Thyroid gland (tissue), 4 donors: ENCODE data around the gene PHF8. TPM values are rescaled to one million over a fixed set of nuclear protein-coding genes. Genes with fewer than 3 reads are reported as not detected.

Experiments
- DNase-seq, 2 donors: peaks; one replicate each; pipeline ENCODE4 v3.0.0-alpha.2; 2019
- H3K27ac ChIP-seq, 3 donors: fragments of 200-600 bp; sonication (generic); 1 replicate in 2 of 3; 2 replicates in 1 of 3; pipeline ENCODE4 v1.5.1; 2016 to 2019; ENCODE audit warnings: mild to moderate bottlenecking in 1 of 3, moderate library complexity in 1 of 3
- H3K27me3 ChIP-seq: fragments of 200-600 bp; sonication (generic); one replicate; pipeline ENCODE4 v1.5.1; 2019
- H3K36me3 ChIP-seq, 2 donors: fragments of 200-600 bp; sonication (generic); one replicate each; pipeline ENCODE4 v1.5.1; 2016 to 2019
- H3K4me1 ChIP-seq, 2 donors: fragments of 200-600 bp; sonication (generic); one replicate each; pipeline ENCODE4 v1.5.1; 2017 to 2019
- H3K4me3 ChIP-seq, 3 donors: fragments of 200-600 bp; sonication (generic); replicated peaks in 1 of 3; 1 replicate in 2 of 3; 2 replicates in 1 of 3; pipeline ENCODE4 v1.5.1; 2016; ENCODE audit warnings: mild to moderate bottlenecking in 1 of 3
- H3K9me3 ChIP-seq: fragments of 200-600 bp; sonication (generic); one replicate; pipeline ENCODE4 v1.5.1; 2017
- CTCF ChIP-seq, 6 experiments: fragments of 200-600 bp in 3 of 6; fragments of 450-650 bp in 3 of 6; sonication (generic) in 3 of 6; IDR thresholded peaks; one replicate each; pipeline ENCODE4 v1.5.1; 2016 to 2019; ENCODE audit warnings: antibody characterized with exemption in 6 of 6, mild to moderate bottlenecking in 2 of 6, inconsistent platforms in 1 of 6, moderate library complexity in 1 of 6
- POLR2A ChIP-seq, 2 donors: fragments of 450-650 bp; IDR thresholded peaks; one replicate each; pipeline ENCODE4 v1.6.1; 2017; ENCODE audit warnings: antibody characterized with exemption in 2 of 2, mild to moderate bottlenecking in 2 of 2, moderate library complexity in 1 of 2
- WGBS, 2 donors: methylation state at CpG; one replicate each; pipeline ENCODE4 v1.1.5; 2017; 5-methylcytosine and 5-hydroxymethylcytosine counted together
- intact Hi-C: fragments of 100-400 bp; cut with DNase I; formaldehyde crosslinking; loops from one replicate; pipeline ENCODE4 v1.15.1; 2023
- total RNA-seq, 4 donors: library from RNA; depleted of rRNA; stranded (reverse); fragments of >200 nt; gene quantifications; one replicate each; pipeline ENCODE4 v1.2.3, GENCODE V29; 2016

Gene PHF8
- total RNA-seq, 4 donors from 2014 or later = 30.4 to 89.5 (median 36.3) TPM

GRCh38 chrX:54064564-54064963, 20.3 kb upstream of the PHF8 start:
- TF ChIP-seq POLR2A (IDR thresholded peaks at IDR 0.05) (no peak), CTCF (IDR thresholded peaks at IDR 0.05) (no peak)
- H3K27ac ChIP-seq = no peak overlapping the region
- intact Hi-C loops = no loop called here

GRCh38 chrX:54063361-54063760, 19.1 kb upstream of the PHF8 start:
- no peak for DNase-seq
- no peak for TF ChIP-seq POLR2A (IDR thresholded peaks at IDR 0.05)
- TF ChIP-seq CTCF (IDR thresholded peaks at IDR 0.05) = no peak
- Histone ChIP-seq H3K27me3 (no peaks in the 10 kb centered on the region), H3K9me3 (no peaks in the 10 kb centered on the region), H3K36me3 (no peaks in the 10 kb centered on the region), H3K27ac (no peak overlapping the region), H3K4me1 (no peaks in the 10 kb centered on the region), H3K4me3 (no peak overlapping the region)
- intact Hi-C loops = no loop called here
- 61 to 76% methylated on average over 2 of the region's 2 CpGs for WGBS, 2 donors

More at GRCh38 chrX:54064564-54064963, 20.3 kb upstream of the PHF8 start:
- H3K36me3 ChIP-seq = no peaks in the 10 kb centered on the region
- 88 to 92% methylated on average over 3 of the region's 3 CpGs for WGBS, 2 donors
- H3K9me3 ChIP-seq = no peaks in the 10 kb centered on the region
- no peaks in the 10 kb centered on the region for H3K27me3 ChIP-seq
- no peak for DNase-seq
- no peaks in the 10 kb centered on the region for H3K4me1 ChIP-seq
- no peak overlapping the region for H3K4me3 ChIP-seq

- DNase-seq = no peak
- TF ChIP-seq POLR2A (IDR thresholded peaks at IDR 0.05) (no peak), CTCF (IDR thresholded peaks at IDR 0.05) (no peak)
- Histone ChIP-seq H3K36me3 (no peaks in the 10 kb centered on the region), H3K9me3 (no peaks in the 10 kb centered on the region), H3K27me3 (no peaks in the 10 kb centered on the region), H3K4me1 (peaks cover 0 to 6% of the 10 kb centered on the region in 2 donors), H3K4me3 (no peak overlapping the region), H3K27ac (no peak overlapping the region)
- intact Hi-C loops = no loop called here
- 64 to 71% methylated on average over 2 of the region's 3 CpGs for WGBS, 2 donors
Measured at GRCh38 chrX:54049801-54050200, 5.5 kb upstream of the PHF8 start.

GRCh38 chrX:54048412-54048811, 4.1 kb upstream of the PHF8 start:
- TF ChIP-seq POLR2A (IDR thresholded peaks at IDR 0.05) (no peak), CTCF (IDR thresholded peaks at IDR 0.05) (no peak)
- Histone ChIP-seq H3K36me3 (no peaks in the 10 kb centered on the region), H3K9me3 (no peaks in the 10 kb centered on the region), H3K4me1 (peaks cover 0 to 6% of the 10 kb centered on the region in 2 donors), H3K4me3 (no peak overlapping the region), H3K27ac (no peak overlapping the region), H3K27me3 (no peaks in the 10 kb centered on the region)
- DNase-seq = no peak
- intact Hi-C loops = no loop called here
- WGBS, 2 donors = 75 to 90% methylated on average over 1 of the region's 1 CpG

GRCh38 chrX:54045563-54046228, 1.4 kb upstream of the PHF8 start:
- Histone ChIP-seq H3K27me3 (no peaks in the 10 kb centered on the region), H3K4me1 (peaks cover 0 to 6% of the 10 kb centered on the region in 2 donors), H3K27ac (peak overlapping the region in 2 of 3 donors; percentile 86), H3K4me3 (no peak overlapping the region), H3K9me3 (no peaks in the 10 kb centered on the region), H3K36me3 (peaks cover 0 to 3% of the 10 kb centered on the region in 2 donors)
- WGBS, 2 donors = 58 to 62% methylated on average over 12 of the region's 12 CpGs
- intact Hi-C loops = no loop called here
- DNase-seq = peak; percentile 38 to 49
- TF ChIP-seq POLR2A (IDR thresholded peaks at IDR 0.05) = no peak
- no peak for TF ChIP-seq CTCF (IDR thresholded peaks at IDR 0.05)
